Neural progenitor cell (in vitro differentiated cells): ENCODE measurements around the gene ACSS3. TPM values are rescaled to one million over a fixed set of nuclear protein-coding genes. Genes with fewer than 3 reads are reported as not detected.
A peak's percentile ranks its signal among the peaks of the same experiment; 100 is the strongest.

ENCODE experiments used
- DNase-seq: peaks from one replicate; pipeline ENCODE4 v3.0.0-alpha.2; 2016; ENCODE audit warnings: low spot score
- H2AFZ ChIP-seq: fragments of 200-600 bp; sonication (generic); replicated peaks from 2 replicates; pipeline ENCODE4 v1.6.1; 2016; ENCODE audit warnings: antibody characterized with exemption
- H3F3A ChIP-seq: fragments of 200-600 bp; sonication (generic); 2 replicates; pipeline ENCODE4 v1.6.1; 2016; ENCODE audit warnings: antibody characterized with exemption, low read depth
- H3K27ac ChIP-seq: fragments of 200-600 bp; sonication (generic); 2 replicates; pipeline ENCODE4 v1.5.1; 2016; ENCODE audit warnings: mild to moderate bottlenecking
- H3K27me3 ChIP-seq: fragments of 200-600 bp; sonication (generic); 2 replicates; pipeline ENCODE4 v1.6.1; 2016; ENCODE audit warnings: mild to moderate bottlenecking, moderate library complexity
- H3K36me3 ChIP-seq: fragments of 200-600 bp; sonication (generic); 2 replicates; pipeline ENCODE4 v1.5.1; 2016
- H3K4me1 ChIP-seq: fragments of 200-600 bp; sonication (generic); 2 replicates; pipeline ENCODE4 v1.6.1; 2016; ENCODE audit warnings: mixed run types
- H3K4me2 ChIP-seq: fragments of 200-600 bp; sonication (generic); 2 replicates; pipeline ENCODE4 v1.6.1; 2016
- H3K4me3 ChIP-seq: fragments of 200-600 bp; sonication (generic); 2 replicates; pipeline ENCODE4 v1.5.1; 2016
- H3K79me2 ChIP-seq: fragments of 200-600 bp; sonication (generic); 2 replicates; pipeline ENCODE4 v1.6.1; 2016; ENCODE audit warnings: low read depth
- H3K9ac ChIP-seq: fragments of 200-600 bp; sonication (generic); 2 replicates; pipeline ENCODE4 v1.6.1; 2016
- H3K9me3 ChIP-seq: fragments of 200-600 bp; sonication (generic); 2 replicates; pipeline ENCODE4 v1.5.1; 2016; ENCODE audit warnings: low read depth
- H4K20me1 ChIP-seq: fragments of 200-600 bp; sonication (generic); 2 replicates; pipeline ENCODE4 v1.6.1; 2016; ENCODE audit warnings: low read depth
- H3K27ac Mint-ChIP-seq: 3 replicates; pipeline ENCODE4 v1.8.0; 2021; ENCODE audit warnings: mixed read lengths
- H3K27me3 Mint-ChIP-seq: 2 replicates; pipeline ENCODE4 v1.8.0; 2022; ENCODE audit warnings: low read depth, mild to moderate bottlenecking, inconsistent platforms, moderate library complexity, mixed read lengths; ENCODE audit not compliant: insufficient read depth
- H3K36me3 Mint-ChIP-seq: 3 replicates; pipeline ENCODE4 v1.8.0; 2021; ENCODE audit warnings: mixed read lengths
- H3K4me1 Mint-ChIP-seq: 3 replicates; pipeline ENCODE4 v1.8.0; 2021; ENCODE audit warnings: mixed read lengths
- H3K4me3 Mint-ChIP-seq: 3 replicates; pipeline ENCODE4 v1.8.0; 2021; ENCODE audit warnings: mild to moderate bottlenecking, moderate library complexity, mixed read lengths
- H3K9me3 Mint-ChIP-seq: 3 replicates; pipeline ENCODE4 v1.8.0; 2020; ENCODE audit warnings: mixed read lengths
- CTCF ChIP-seq: fragments of 200-600 bp; sonication (generic); IDR thresholded peaks from 2 replicates; pipeline ENCODE4 v1.5.1; 2017; ENCODE audit warnings: antibody characterized with exemption, mild to moderate bottlenecking
- EZH2 ChIP-seq: fragments of 200-600 bp; sonication (generic); IDR thresholded peaks from 2 replicates; pipeline ENCODE4 v1.6.1; 2017; ENCODE audit warnings: antibody characterized with exemption, mild to moderate bottlenecking, moderate library complexity
- EZH2phosphoT487 ChIP-seq: fragments of 200-600 bp; sonication (generic); IDR thresholded peaks from 2 replicates; pipeline ENCODE4 v1.6.1; 2017; ENCODE audit warnings: antibody characterized with exemption
- total RNA-seq: library from RNA; depleted of rRNA; stranded (reverse); fragments of >200 nt; gene quantifications from 2 replicates; pipeline ENCODE4 v1.2.3, GENCODE V29; 2015; ENCODE audit warnings: low replicate concordance

Gene ACSS3
- total RNA-seq, 1 donor from 2014 or later = 26.5 TPM

- Histone ChIP-seq H3K4me2 (peak overlapping the region; percentile 12), H4K20me1 (no peaks in the 10 kb centered on the region), H3K4me1 (peaks cover 13% of the 10 kb centered on the region), H3K36me3 (peaks cover 4% of the 10 kb centered on the region), H3F3A (peaks cover 14% of the 10 kb centered on the region), H3K9ac (no peak overlapping the region), H3K9me3 (no peaks in the 10 kb centered on the region), H2AFZ (no peak overlapping the region), H3K79me2 (no peaks in the 10 kb centered on the region), H3K27ac (peak overlapping the region; percentile 64), H3K4me3 (no peak overlapping the region), H3K27me3 (no peaks in the 10 kb centered on the region)
- H3K4me1 Mint-ChIP-seq = peaks cover 11% of the 10 kb centered on the region
- H3K27me3 Mint-ChIP-seq = peaks cover 2% of the 10 kb centered on the region
- peak overlapping the region; percentile 70 for H3K27ac Mint-ChIP-seq
- peaks cover 8% of the 10 kb centered on the region for H3K9me3 Mint-ChIP-seq
- peaks cover 7% of the 10 kb centered on the region for H3K36me3 Mint-ChIP-seq
- peak; percentile 27 for DNase-seq
- H3K4me3 Mint-ChIP-seq = no peak overlapping the region
- TF ChIP-seq EZH2 = no peak
- TF ChIP-seq CTCF = no peak
- TF ChIP-seq EZH2phosphoT487 = no peak
Measured at GRCh38 chr12:81245907-81246570, 168.2 kb downstream of the ACSS3 start.

- Mint-ChIP-seq H3K4me3 (no peak overlapping the region), H3K4me1 (peaks cover 11% of the 10 kb centered on the region), H3K9me3 (no peaks in the 10 kb centered on the region), H3K36me3 (no peaks in the 10 kb centered on the region), H3K27ac (no peak overlapping the region), H3K27me3 (peaks cover 2% of the 10 kb centered on the region)
- no peak overlapping the region for H3K9ac ChIP-seq
- no peaks in the 10 kb centered on the region for H3K36me3 ChIP-seq
- H4K20me1 ChIP-seq = no peaks in the 10 kb centered on the region
- TF ChIP-seq CTCF = no peak
- no peak for TF ChIP-seq EZH2
- TF ChIP-seq EZH2phosphoT487 = no peak
- peaks cover 14% of the 10 kb centered on the region for H3F3A ChIP-seq
- H3K79me2 ChIP-seq = no peaks in the 10 kb centered on the region
- no peak for DNase-seq
- no peak overlapping the region for H3K4me3 ChIP-seq
- peaks cover 13% of the 10 kb centered on the region for H3K4me1 ChIP-seq
- no peak overlapping the region for H3K27ac ChIP-seq
- H2AFZ ChIP-seq = no peak overlapping the region
- H3K27me3 ChIP-seq = no peaks in the 10 kb centered on the region
- H3K9me3 ChIP-seq = no peaks in the 10 kb centered on the region
- H3K4me2 ChIP-seq = no peak overlapping the region
Measured at GRCh38 chr12:81249976-81250375, 172.1 kb downstream of the ACSS3 start.

- no peaks in the 10 kb centered on the region for H3K36me3 ChIP-seq
- no peak overlapping the region for H3K9ac ChIP-seq
- TF ChIP-seq CTCF = no peak
- no peak for TF ChIP-seq EZH2
- no peak for TF ChIP-seq EZH2phosphoT487
- no peaks in the 10 kb centered on the region for H3F3A ChIP-seq
- no peaks in the 10 kb centered on the region for H3K27me3 Mint-ChIP-seq
- H4K20me1 ChIP-seq = no peaks in the 10 kb centered on the region
- no peak overlapping the region for H2AFZ ChIP-seq
- H3K4me2 ChIP-seq = no peak overlapping the region
- no peak overlapping the region for H3K4me3 ChIP-seq
- H3K27ac Mint-ChIP-seq = no peak overlapping the region
- no peaks in the 10 kb centered on the region for H3K9me3 ChIP-seq
- no peaks in the 10 kb centered on the region for H3K79me2 ChIP-seq
- DNase-seq = no peak
- H3K9me3 Mint-ChIP-seq = no peaks in the 10 kb centered on the region
- no peak overlapping the region for H3K4me3 Mint-ChIP-seq
- H3K4me1 ChIP-seq = peaks cover 8% of the 10 kb centered on the region
- no peaks in the 10 kb centered on the region for H3K36me3 Mint-ChIP-seq
- H3K27ac ChIP-seq = no peak overlapping the region
- no peaks in the 10 kb centered on the region for H3K27me3 ChIP-seq
- H3K4me1 Mint-ChIP-seq = peaks cover 10% of the 10 kb centered on the region
Measured at GRCh38 chr12:81252228-81252627, 174.3 kb downstream of the ACSS3 start.
